Measurements from ENCODE around the gene FGF3. TPM values are rescaled to one million over a fixed set of nuclear protein-coding genes. Genes with fewer than 3 reads are reported as not detected.

Gene FGF3
- polyA plus RNA-seq, 1 donor from 2014 or later: 3.7 TPM

GRCh38 chr11:69834251-69834650 lies 15.0 kb upstream of the FGF3 start:
- Histone ChIP-seq H3K9me2 (ENCODE audit: insufficient read depth, low read length) (no peaks in the 10 kb centered on the region), H3K9ac (ENCODE audit: low read length) (no peak overlapping the region), H4K20me1 (ENCODE audit: insufficient read depth) (no peaks in the 10 kb centered on the region), H3K9me3 (ENCODE audit: low read length) (no peaks in the 10 kb centered on the region), H3K27me3 (ENCODE audit: insufficient read depth, low read depth, low read length) (no peaks in the 10 kb centered on the region), H3K4me3 (ENCODE audit: low read length) (no peak overlapping the region), H2AFZ (ENCODE audit: low read depth, low read length) (no peak overlapping the region), H3K79me2 (replicated peaks; ENCODE audit: insufficient read depth, low read length) (no peaks in the 10 kb centered on the region), H3K36me3 (ENCODE audit: insufficient read depth, low read length) (no peaks in the 10 kb centered on the region), H3F3A (ENCODE audit: insufficient read depth, low read length, poor library complexity, severe bottlenecking) (no peaks in the 10 kb centered on the region), H3K4me2 (ENCODE audit: low read length) (no peak overlapping the region), H3K27ac (ENCODE audit: low read length) (no peak overlapping the region)
- no peak for TF ChIP-seq TAF1 (IDR thresholded peaks at IDR 0.05; ENCODE audit: low read depth)
- TF ChIP-seq CTCF (IDR thresholded peaks at IDR 0.05; ENCODE audit: poor library complexity, severe bottlenecking): no peak
- no peak for TF ChIP-seq POLR2AphosphoS5 (IDR thresholded peaks at IDR 0.05)
- no peak for TF ChIP-seq SMC3 (conservative IDR thresholded peaks at IDR 0.05; ENCODE audit: poor library complexity)
- TF ChIP-seq RAD21 (conservative IDR thresholded peaks at IDR 0.05): no peak
- TF ChIP-seq EZH2 (IDR thresholded peaks at IDR 0.05; ENCODE audit: borderline replicate concordance, insufficient read depth, low read length, poor library complexity, severe bottlenecking): no peak
- no peak for TF ChIP-seq EP300 (conservative IDR thresholded peaks at IDR 0.05; ENCODE audit: poor library complexity, severe bottlenecking)
- no peak for TF ChIP-seq MXI1 (conservative IDR thresholded peaks at IDR 0.05; ENCODE audit: poor library complexity, severe bottlenecking)
- TF ChIP-seq, protein P1, sequence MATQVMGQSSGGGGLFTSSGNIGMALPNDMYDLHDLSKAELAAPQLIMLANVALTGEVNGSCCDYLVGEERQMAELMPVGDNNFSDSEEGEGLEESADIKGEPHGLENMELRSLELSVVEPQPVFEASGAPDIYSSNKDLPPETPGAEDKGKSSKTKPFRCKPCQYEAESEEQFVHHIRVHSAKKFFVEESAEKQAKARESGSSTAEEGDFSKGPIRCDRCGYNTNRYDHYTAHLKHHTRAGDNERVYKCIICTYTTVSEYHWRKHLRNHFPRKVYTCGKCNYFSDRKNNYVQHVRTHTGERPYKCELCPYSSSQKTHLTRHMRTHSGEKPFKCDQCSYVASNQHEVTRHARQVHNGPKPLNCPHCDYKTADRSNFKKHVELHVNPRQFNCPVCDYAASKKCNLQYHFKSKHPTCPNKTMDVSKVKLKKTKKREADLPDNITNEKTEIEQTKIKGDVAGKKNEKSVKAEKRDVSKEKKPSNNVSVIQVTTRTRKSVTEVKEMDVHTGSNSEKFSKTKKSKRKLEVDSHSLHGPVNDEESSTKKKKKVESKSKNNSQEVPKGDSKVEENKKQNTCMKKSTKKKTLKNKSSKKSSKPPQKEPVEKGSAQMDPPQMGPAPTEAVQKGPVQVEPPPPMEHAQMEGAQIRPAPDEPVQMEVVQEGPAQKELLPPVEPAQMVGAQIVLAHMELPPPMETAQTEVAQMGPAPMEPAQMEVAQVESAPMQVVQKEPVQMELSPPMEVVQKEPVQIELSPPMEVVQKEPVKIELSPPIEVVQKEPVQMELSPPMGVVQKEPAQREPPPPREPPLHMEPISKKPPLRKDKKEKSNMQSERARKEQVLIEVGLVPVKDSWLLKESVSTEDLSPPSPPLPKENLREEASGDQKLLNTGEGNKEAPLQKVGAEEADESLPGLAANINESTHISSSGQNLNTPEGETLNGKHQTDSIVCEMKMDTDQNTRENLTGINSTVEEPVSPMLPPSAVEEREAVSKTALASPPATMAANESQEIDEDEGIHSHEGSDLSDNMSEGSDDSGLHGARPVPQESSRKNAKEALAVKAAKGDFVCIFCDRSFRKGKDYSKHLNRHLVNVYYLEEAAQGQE (IDR thresholded peaks at IDR 0.05; ENCODE audit: borderline replicate concordance): no peak

DNA sequence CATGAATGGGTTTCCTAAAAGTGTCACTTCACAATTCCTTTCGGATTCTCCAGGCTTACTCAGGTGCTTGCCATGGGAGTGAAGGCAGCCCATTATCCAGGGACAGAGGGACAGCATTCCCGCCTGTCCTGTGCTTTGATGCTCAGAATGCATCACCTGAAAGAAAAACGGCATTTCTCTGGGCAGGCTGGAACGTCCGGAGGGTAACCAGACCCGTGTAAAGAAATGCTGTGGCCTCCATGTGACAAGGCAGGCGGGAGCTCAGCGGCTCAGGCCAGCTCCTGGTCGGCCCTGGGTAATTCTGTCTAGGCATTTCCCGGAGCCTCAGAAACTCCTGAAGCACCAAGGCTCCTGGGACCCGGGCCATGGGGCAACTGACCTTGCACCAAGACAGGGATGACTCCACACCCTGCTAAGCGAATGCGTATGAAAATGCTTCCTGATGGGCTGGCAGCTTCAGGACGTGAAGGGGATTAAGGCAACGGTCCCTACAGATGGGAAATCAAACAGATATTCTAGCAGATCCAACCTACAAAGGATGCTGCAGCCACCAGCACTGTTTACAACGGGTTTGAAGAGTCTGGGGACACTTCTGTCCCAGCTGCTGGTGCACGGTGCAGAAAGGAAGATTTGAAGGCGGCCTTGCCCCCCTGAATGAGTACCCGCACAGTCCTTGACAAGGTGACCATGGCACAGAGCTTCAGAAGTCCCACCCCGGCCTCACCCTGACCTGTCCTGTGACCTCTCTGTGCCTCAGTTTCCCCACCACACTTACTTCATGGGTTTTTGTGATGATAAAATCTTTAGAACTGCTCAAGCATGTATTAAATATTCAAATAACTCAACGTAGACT lies 13.6 kb upstream of the FGF3 start:
- no peak overlapping the region for H2AFZ ChIP-seq (ENCODE audit: low read depth, low read length)

More for the DNA sequence above, 13.6 kb upstream of the FGF3 start:
- Histone ChIP-seq H3K9me2 (ENCODE audit: insufficient read depth, low read length) (no peaks in the 10 kb centered on the region), H3K27ac (ENCODE audit: low read length) (no peak overlapping the region), H3K4me2 (ENCODE audit: low read length) (no peak overlapping the region), H3K4me3 (ENCODE audit: low read length) (no peak overlapping the region), H3K79me2 (replicated peaks; ENCODE audit: insufficient read depth, low read length) (no peaks in the 10 kb centered on the region), H3K9me3 (ENCODE audit: low read length) (no peaks in the 10 kb centered on the region), H3K36me3 (ENCODE audit: insufficient read depth, low read length) (no peaks in the 10 kb centered on the region), H4K20me1 (ENCODE audit: insufficient read depth) (no peaks in the 10 kb centered on the region), H3F3A (ENCODE audit: insufficient read depth, low read length, poor library complexity, severe bottlenecking) (no peaks in the 10 kb centered on the region), H3K27me3 (ENCODE audit: insufficient read depth, low read depth, low read length) (no peaks in the 10 kb centered on the region), H3K9ac (ENCODE audit: low read length) (no peak overlapping the region)
- TF ChIP-seq TAF1 (IDR thresholded peaks at IDR 0.05; ENCODE audit: low read depth) (no peak), SMC3 (conservative IDR thresholded peaks at IDR 0.05; ENCODE audit: poor library complexity) (no peak), MXI1 (conservative IDR thresholded peaks at IDR 0.05; ENCODE audit: poor library complexity, severe bottlenecking) (no peak), POLR2AphosphoS5 (IDR thresholded peaks at IDR 0.05) (no peak), RAD21 (conservative IDR thresholded peaks at IDR 0.05) (no peak), CTCF (IDR thresholded peaks at IDR 0.05; ENCODE audit: poor library complexity, severe bottlenecking) (no peak), EZH2 (IDR thresholded peaks at IDR 0.05; ENCODE audit: borderline replicate concordance, insufficient read depth, low read length, poor library complexity, severe bottlenecking) (no peak), EP300 (conservative IDR thresholded peaks at IDR 0.05; ENCODE audit: poor library complexity, severe bottlenecking) (no peak)
- TF ChIP-seq, protein P1 (IDR thresholded peaks at IDR 0.05; ENCODE audit: borderline replicate concordance): no peak

All from neural cell (in vitro differentiated cells).